HFF-Myc (cell line): ENCODE results near the gene STAC2.

Experiments used
- DNase-seq: peaks from one replicate; pipeline ENCODE4 v3.0.0-alpha.2; 2011; ENCODE audit warnings: low read depth; ENCODE audit errors: extremely low read depth
- H3K4me3 ChIP-seq: replicated peaks from 2 replicates; pipeline ENCODE4 v1.5.1; 2011; ENCODE audit warnings: low read depth, mild to moderate bottlenecking, control low read depth, low read length
- CTCF ChIP-seq: IDR thresholded peaks from 2 replicates; pipeline ENCODE4 v1.5.1; 2012; ENCODE audit warnings: mild to moderate bottlenecking, low read depth, low read length, control low read depth; ENCODE audit errors: missing control alignments

STAC2 gene

DNA sequence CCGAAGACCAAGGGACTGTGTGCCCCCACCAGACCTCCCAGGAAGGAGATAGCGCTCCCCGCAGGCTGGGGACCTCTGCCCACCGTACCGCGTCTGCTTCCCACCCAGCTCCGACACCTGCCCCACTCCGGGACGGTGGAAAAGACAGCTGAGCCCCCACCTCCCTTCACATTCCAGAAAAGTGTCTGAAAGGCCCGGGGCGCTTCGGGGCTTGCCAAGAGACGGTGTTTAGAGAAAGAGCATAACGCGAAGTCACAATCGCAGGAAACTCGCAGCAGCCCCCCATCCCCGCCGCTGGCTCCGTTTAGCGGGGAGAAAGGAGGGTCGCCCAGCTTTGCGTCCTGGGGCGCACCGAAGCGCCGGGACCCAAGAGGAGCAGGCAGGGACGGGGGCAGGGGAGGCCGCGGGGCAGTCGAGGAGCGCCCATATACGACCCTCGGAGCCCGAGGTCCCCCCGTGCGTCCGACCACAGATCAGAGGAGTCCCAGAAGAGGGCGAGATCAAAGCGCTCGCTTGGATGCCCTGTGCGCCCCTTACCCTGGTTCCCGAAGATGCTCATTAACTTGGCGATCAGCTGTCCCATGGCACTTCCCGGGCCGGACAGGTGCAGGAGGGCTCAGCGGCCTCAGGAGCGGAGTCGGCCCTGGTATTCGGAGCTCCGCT, 60.4 kb downstream of the STAC2 start:
- peak overlapping the region; percentile 44 for H3K4me3 ChIP-seq
- no peak for DNase-seq
- TF ChIP-seq CTCF = no peak

GRCh38 chr17:39164675-39165143, 61.0 kb downstream of the STAC2 start:
- peak overlapping the region; percentile 44 for H3K4me3 ChIP-seq
- peak; percentile 83 for DNase-seq
- TF ChIP-seq CTCF = peak; percentile 95

- no peak for TF ChIP-seq CTCF
- H3K4me3 ChIP-seq = no peak overlapping the region
- no peak for DNase-seq
Measured at GRCh38 chr17:39161962-39162361, 63.8 kb downstream of the STAC2 start.
